ENCODE measurements around the gene GPHB5. TPM values are rescaled to one million over a fixed set of nuclear protein-coding genes. Genes with fewer than 3 reads are reported as not detected.

GPHB5 gene
- total and polyA plus RNA-seq, 2 of the 13 experiments (the other 11 are each of a cell fraction or from before 2014, with no cell fraction given): not detected

DNA sequence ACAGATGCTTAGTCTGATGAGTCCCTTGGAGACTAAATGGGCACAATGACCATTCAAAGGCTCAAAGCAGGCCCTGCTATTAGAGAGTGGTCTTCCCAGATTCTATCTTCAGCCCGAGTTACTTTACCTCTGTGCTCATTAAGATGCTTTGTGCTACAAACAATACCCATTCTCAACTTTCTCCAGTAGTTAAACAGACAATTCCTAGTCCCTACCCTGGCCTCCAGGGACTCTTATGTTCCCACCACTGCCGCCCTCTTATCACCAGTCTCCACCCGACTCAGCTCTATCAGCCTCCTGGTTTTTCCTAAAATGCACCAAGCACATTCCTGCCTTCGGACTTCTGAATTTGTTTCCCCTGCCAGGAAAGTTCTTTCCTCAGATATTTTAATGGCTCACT, 25.6 kb upstream of the GPHB5 start:
- TF ChIP-seq, protein P1, sequence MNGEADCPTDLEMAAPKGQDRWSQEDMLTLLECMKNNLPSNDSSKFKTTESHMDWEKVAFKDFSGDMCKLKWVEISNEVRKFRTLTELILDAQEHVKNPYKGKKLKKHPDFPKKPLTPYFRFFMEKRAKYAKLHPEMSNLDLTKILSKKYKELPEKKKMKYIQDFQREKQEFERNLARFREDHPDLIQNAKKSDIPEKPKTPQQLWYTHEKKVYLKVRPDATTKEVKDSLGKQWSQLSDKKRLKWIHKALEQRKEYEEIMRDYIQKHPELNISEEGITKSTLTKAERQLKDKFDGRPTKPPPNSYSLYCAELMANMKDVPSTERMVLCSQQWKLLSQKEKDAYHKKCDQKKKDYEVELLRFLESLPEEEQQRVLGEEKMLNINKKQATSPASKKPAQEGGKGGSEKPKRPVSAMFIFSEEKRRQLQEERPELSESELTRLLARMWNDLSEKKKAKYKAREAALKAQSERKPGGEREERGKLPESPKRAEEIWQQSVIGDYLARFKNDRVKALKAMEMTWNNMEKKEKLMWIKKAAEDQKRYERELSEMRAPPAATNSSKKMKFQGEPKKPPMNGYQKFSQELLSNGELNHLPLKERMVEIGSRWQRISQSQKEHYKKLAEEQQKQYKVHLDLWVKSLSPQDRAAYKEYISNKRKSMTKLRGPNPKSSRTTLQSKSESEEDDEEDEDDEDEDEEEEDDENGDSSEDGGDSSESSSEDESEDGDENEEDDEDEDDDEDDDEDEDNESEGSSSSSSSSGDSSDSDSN (CRISPR knock-in tag; IDR thresholded peaks at IDR 0.05): no peak
- TF ChIP-seq, protein P2, sequence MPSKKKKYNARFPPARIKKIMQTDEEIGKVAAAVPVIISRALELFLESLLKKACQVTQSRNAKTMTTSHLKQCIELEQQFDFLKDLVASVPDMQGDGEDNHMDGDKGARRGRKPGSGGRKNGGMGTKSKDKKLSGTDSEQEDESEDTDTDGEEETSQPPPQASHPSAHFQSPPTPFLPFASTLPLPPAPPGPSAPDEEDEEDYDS (CRISPR knock-in tag; IDR thresholded peaks at IDR 0.05): no peak
- no peak for TF ChIP-seq ATRX (CRISPR knock-in tag; IDR thresholded peaks at IDR 0.05; ENCODE audit: borderline replicate concordance)
- Histone ChIP-seq H3K27ac (ENCODE audit: extremely low read length, insufficient read depth, low read length) (no peak overlapping the region), H3K79me2 (ENCODE audit: insufficient read depth, low read length) (no peaks in the 10 kb centered on the region), H3K4me2 (ENCODE audit: low read depth, low read length) (no peak overlapping the region), H4K20me1 (ENCODE audit: insufficient read depth, low read length) (no peaks in the 10 kb centered on the region), H3K36me3 (replicated peaks in 1 of 2; ENCODE audit: control insufficient read depth in 1 of 2, insufficient read depth in 2 of 2, low read length in 2 of 2) (no peaks in the 10 kb centered on the region), H3K9ac (ENCODE audit: insufficient read depth, low read depth, low read length) (no peak overlapping the region), H3K4me1 (ENCODE audit: insufficient read depth, low read length) (no peaks in the 10 kb centered on the region), H3K4me3 (replicated peaks in 1 of 3; ENCODE audit: insufficient read depth in 1 of 3, low read depth in 2 of 3, low read length in 3 of 3) (no peak overlapping the region), H3K9me3 (ENCODE audit: low read length) (no peaks in the 10 kb centered on the region), H3K27me3 (ENCODE audit: control insufficient read depth in 1 of 2, insufficient read depth in 2 of 2, low read length in 2 of 2) (peaks cover 0 to 5% of the 10 kb centered on the region in 2 experiments; a peak in 1 of 5 replicates), H2AFZ (ENCODE audit: low read length) (no peak overlapping the region)
- no TSS peak for BruUV-seq (replicated peaks)
- DNase-seq (ENCODE audit: low spot score) (no peak), FAIRE-seq (no peak), ATAC-seq (no peak)
- POLR2A ChIA-PET: no interaction called here
- intact Hi-C loops (cut with micrococcal nuclease; ENCODE audit: unreplicated experiment): no loop called here
- CTCF ChIA-PET (ENCODE audit: low intra/inter-chr PET ratio, low total read pairs): no interaction called here
- WGBS (ENCODE audit: low lambda C conversion rate): 10% methylated on average over 4 of the region's 4 CpGs
- in situ Hi-C loops (cut with HindIII; ENCODE audit: extremely low pct_ligation_motif_present, low pct_unique_long_range_greater_than_20kb): no loop called here

DNA sequence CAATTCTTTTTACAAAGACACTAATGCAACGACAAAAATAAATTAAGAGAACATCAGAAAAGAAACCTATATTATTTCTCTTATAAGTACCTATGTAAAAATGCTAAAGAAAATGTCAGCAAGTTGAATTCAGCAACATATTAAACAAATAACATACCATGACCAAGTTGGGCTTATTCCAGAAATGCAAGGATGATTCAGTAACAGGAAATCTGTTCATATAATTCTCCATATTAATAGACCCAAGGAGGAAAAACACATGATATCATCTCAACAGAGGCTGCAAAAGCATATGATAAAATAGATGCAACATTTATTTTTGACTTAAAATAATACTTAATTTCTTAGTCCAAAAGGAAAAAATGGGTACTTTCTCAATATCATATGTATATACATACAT, 25.1 kb upstream of the GPHB5 start:
- WGBS (ENCODE audit: low lambda C conversion rate): 0% methylated on average over 1 of the region's 1 CpG
- TF ChIP-seq, protein P3, sequence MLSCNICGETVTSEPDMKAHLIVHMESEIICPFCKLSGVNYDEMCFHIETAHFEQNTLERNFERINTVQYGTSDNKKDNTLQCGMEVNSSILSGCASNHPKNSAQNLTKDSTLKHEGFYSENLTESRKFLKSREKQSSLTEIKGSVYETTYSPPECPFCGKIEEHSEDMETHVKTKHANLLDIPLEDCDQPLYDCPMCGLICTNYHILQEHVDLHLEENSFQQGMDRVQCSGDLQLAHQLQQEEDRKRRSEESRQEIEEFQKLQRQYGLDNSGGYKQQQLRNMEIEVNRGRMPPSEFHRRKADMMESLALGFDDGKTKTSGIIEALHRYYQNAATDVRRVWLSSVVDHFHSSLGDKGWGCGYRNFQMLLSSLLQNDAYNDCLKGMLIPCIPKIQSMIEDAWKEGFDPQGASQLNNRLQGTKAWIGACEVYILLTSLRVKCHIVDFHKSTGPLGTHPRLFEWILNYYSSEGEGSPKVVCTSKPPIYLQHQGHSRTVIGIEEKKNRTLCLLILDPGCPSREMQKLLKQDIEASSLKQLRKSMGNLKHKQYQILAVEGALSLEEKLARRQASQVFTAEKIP (CRISPR knock-in tag; IDR thresholded peaks at IDR 0.05; ENCODE audit: borderline replicate concordance): no peak
- TF ChIP-seq, protein P4, sequence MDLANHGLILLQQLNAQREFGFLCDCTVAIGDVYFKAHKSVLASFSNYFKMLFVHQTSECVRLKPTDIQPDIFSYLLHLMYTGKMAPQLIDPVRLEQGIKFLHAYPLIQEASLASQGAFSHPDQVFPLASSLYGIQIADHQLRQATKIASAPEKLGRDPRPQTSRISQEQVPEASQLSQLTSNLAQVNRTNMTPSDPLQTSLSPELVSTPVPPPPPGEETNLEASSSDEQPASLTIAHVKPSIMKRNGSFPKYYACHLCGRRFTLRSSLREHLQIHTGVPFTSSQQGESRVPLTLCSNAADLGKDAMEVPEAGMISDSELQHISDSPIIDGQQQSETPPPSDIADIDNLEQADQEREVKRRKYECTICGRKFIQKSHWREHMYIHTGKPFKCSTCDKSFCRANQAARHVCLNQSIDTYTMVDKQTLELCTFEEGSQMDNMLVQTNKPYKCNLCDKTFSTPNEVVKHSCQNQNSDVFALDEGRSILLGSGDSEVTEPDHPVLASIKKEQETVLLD (CRISPR knock-in tag; IDR thresholded peaks at IDR 0.05; ENCODE audit: low read depth): no peak
- no peak for TF ChIP-seq MAF1 (CRISPR knock-in tag; IDR thresholded peaks at IDR 0.05; ENCODE audit: borderline replicate concordance)
- TF ChIP-seq ZNF816 (CRISPR knock-in tag; IDR thresholded peaks at IDR 0.05; ENCODE audit: borderline replicate concordance): no peak
- TF ChIP-seq, protein P5, sequence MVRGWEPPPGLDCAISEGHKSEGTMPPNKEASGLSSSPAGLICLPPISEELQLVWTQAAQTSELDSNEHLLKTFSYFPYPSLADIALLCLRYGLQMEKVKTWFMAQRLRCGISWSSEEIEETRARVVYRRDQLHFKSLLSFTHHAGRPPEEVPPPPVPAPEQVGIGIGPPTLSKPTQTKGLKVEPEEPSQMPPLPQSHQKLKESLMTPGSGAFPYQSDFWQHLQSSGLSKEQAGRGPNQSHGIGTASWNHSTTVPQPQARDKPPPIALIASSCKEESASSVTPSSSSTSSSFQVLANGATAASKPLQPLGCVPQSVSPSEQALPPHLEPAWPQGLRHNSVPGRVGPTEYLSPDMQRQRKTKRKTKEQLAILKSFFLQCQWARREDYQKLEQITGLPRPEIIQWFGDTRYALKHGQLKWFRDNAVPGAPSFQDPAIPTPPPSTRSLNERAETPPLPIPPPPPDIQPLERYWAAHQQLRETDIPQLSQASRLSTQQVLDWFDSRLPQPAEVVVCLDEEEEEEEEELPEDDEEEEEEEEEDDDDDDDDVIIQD (CRISPR knock-in tag; IDR thresholded peaks at IDR 0.05; ENCODE audit: low read depth): no peak
- no peak for DNase-seq (ENCODE audit: low spot score)
- no peak overlapping the region for H3K9ac ChIP-seq (ENCODE audit: insufficient read depth, low read depth, low read length)
- H3K27me3 ChIP-seq (ENCODE audit: control insufficient read depth in 1 of 2, insufficient read depth in 2 of 2, low read length in 2 of 2): peaks cover 0 to 5% of the 10 kb centered on the region in 2 experiments; a peak in 1 of 5 replicates
- H3K36me3 ChIP-seq (replicated peaks in 1 of 2; ENCODE audit: control insufficient read depth in 1 of 2, insufficient read depth in 2 of 2, low read length in 2 of 2): no peaks in the 10 kb centered on the region
- ChIA-PET CTCF (ENCODE audit: low intra/inter-chr PET ratio, low total read pairs) (no interaction called here), POLR2A (no interaction called here)
- no peak overlapping the region for H3K4me2 ChIP-seq (ENCODE audit: low read depth, low read length)
- H4K20me1 ChIP-seq (ENCODE audit: insufficient read depth, low read length): no peaks in the 10 kb centered on the region
- H3K4me3 ChIP-seq (replicated peaks in 1 of 3; ENCODE audit: insufficient read depth in 1 of 3, low read depth in 2 of 3, low read length in 3 of 3): no peak overlapping the region
- H2AFZ ChIP-seq (ENCODE audit: low read length): no peak overlapping the region
- ATAC-seq: no peak
- FAIRE-seq: no peak
- no TSS peak for BruUV-seq (replicated peaks)
- intact Hi-C loops (cut with micrococcal nuclease; ENCODE audit: unreplicated experiment): no loop called here
- no peaks in the 10 kb centered on the region for H3K79me2 ChIP-seq (ENCODE audit: insufficient read depth, low read length)
- in situ Hi-C loops (cut with HindIII; ENCODE audit: extremely low pct_ligation_motif_present, low pct_unique_long_range_greater_than_20kb): no loop called here
- no peaks in the 10 kb centered on the region for H3K9me3 ChIP-seq (ENCODE audit: low read length)
- no peaks in the 10 kb centered on the region for H3K4me1 ChIP-seq (ENCODE audit: insufficient read depth, low read length)
- no peak overlapping the region for H3K27ac ChIP-seq (ENCODE audit: extremely low read length, insufficient read depth, low read length)
